ENCODE data around the gene SAMHD1.

DNA sequence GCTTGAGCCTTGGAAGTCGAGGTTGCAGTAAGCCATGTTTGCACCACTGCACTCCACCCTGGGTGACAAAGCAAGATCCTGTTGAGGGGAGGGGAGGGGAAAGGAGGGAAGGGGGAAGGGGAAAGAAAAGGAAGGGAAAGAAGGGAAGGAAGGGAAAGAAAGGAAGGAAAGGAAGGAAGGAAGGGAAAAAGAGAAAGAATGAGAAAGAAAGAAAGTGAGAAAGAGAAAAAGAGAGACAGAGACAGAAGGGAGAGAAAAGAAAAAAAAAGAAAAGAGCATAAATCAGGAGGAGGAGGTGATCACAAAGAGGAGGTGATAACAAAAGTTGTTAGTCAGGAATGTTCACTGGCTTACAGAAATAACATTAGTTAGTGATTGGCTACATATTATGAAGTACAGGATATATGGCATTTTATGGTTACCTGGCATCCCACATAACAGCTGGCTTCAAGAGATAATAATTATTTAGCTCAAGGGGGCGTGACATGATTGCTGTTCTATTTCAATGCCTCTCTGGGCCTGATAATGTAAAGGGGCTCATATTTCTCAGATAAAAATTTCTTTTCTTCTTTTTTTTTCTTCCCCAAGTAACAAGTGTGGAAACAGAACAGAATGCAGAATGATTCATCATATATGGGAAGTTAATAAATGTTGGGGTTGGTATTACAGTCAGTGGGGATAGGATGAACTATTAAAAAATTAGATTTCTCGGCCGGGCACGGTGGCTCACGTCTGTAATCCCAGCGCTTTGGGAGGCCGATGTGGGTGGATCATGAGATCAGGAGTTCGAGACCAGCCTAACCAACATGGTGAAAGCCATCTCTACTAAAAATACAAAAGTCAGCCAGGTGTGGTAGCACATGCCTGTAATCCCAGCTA, 27.1 kb downstream of the SAMHD1 start:
- TF ChIP-seq GATA3 (IDR thresholded peaks at IDR 0.05; ENCODE audit: low read depth, low read length) (no peak), GATA2 (IDR thresholded peaks at IDR 0.05; ENCODE audit: low read depth, low read length) (no peak)
